HEK293 (cell line): Measurements from ENCODE around the gene KCNMA1.

Experiments used
- YY1 ChIP-seq: fragments of 450-650 bp; formaldehyde crosslinking; IDR thresholded peaks from 2 replicates; pipeline ENCODE4 v1.5.1; 2018; ENCODE audit warnings: missing biosample characterization, missing genetic modification characterization
- TF ChIP-seq, protein P1 (sequence below): fragments of 450-650 bp; formaldehyde crosslinking; IDR thresholded peaks from 2 replicates; pipeline ENCODE4 v1.5.1; 2016; ENCODE audit warnings: missing biosample characterization, missing genetic modification characterization

GRCh38 chr10:76864922-76865321 is 772.7 kb downstream of the KCNMA1 start:
- TF ChIP-seq, protein P1, sequence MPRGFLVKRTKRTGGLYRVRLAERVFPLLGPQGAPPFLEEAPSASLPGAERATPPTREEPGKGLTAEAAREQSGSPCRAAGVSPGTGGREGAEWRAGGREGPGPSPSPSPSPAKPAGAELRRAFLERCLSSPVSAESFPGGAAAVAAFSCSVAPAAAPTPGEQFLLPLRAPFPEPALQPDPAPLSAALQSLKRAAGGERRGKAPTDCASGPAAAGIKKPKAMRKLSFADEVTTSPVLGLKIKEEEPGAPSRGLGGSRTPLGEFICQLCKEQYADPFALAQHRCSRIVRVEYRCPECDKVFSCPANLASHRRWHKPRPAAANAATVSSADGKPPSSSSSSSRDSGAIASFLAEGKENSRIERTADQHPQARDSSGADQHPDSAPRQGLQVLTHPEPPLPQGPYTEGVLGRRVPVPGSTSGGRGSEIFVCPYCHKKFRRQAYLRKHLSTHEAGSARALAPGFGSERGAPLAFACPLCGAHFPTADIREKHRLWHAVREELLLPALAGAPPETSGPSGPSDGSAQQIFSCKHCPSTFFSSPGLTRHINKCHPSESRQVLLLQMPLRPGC (tag by site-specific recombination): no peak
- TF ChIP-seq YY1 (tag by site-specific recombination): no peak
